GM12878 (cell line): ENCODE data around the gene RAI14. TPM values are rescaled to one million over a fixed set of nuclear protein-coding genes. Genes with fewer than 3 reads are reported as not detected.

Experiments
- ATAC-seq: fragments of 200-7000 bp; cut with Tn5 transposase; 3 replicates; pipeline ENCODE4 v1.9.1; 2020; ENCODE audit warnings: mild to moderate bottlenecking, moderate library complexity
- BruUV-seq: library from RNA; stranded (reverse); fragments of 400-500 nt; replicated peaks from 2 replicates; lab custom pipeline; 2021; lab: Mats Ljungman, UMichigan
- CTCF ChIA-PET: fragments of 300-600 bp; sonication (Branson Sonifier 250); formaldehyde crosslinking; extraction: SDS; loops from one replicate; lab custom pipeline; 2021; ENCODE audit warnings: inconsistent platforms; lab: Yijun Ruan, JAX
- POLR2A ChIA-PET: fragments of 350-600 bp; formaldehyde crosslinking; extraction: SDS; loops from one replicate; lab custom pipeline; 2021; ENCODE audit warnings: inconsistent platforms; lab: Charles Lee
- RAD21 ChIA-PET: fragments of 300-600 bp; sonication (Branson Sonifier 250); formaldehyde crosslinking; loops from one replicate; lab custom pipeline; 2023; ENCODE audit warnings: antibody characterized with exemption; ENCODE audit not compliant: unreplicated experiment; lab: Charles Lee
- SMC1A ChIA-PET: fragments of 300-600 bp; sonication (Branson Sonifier 250); formaldehyde crosslinking; loops from one replicate; lab custom pipeline; 2023; ENCODE audit not compliant: unreplicated experiment, uncharacterized antibody; lab: Charles Lee
- DNase-seq: peaks from one replicate; pipeline ENCODE4 v3.0.0-alpha.2; 2011; ENCODE audit warnings: low read depth, low spot score
- FAIRE-seq: peaks from 3 replicates; lab custom pipeline; 2011; peaks lifted over from hg19 to GRCh38; lab: Jason Lieb, UNC
- H2AFZ ChIP-seq: 2 replicates; pipeline ENCODE4 v1.6.0; 2011; ENCODE audit warnings: low read depth, low read length, control low read depth; ENCODE audit not compliant: control insufficient read depth
- H3K27ac ChIP-seq: 2 replicates; pipeline ENCODE4 v1.5.1; 2011; ENCODE audit warnings: control low read depth; ENCODE audit not compliant: control insufficient read depth, insufficient read depth
- H3K27me3 ChIP-seq, 2 experiments: replicated peaks in 1 of 2; 2 replicates each; pipeline versions ENCODE4 v1.6.0 to v1.6.1; 2011; ENCODE audit warnings: low read length in 1 of 2; ENCODE audit not compliant: control insufficient read depth in 2 of 2, insufficient read depth in 2 of 2
- H3K36me3 ChIP-seq, 2 experiments: 2 replicates each; pipeline ENCODE4 v1.5.1; 2011; ENCODE audit warnings: low read length in 1 of 2; ENCODE audit not compliant: control insufficient read depth in 2 of 2, insufficient read depth in 2 of 2
- H3K4me1 ChIP-seq: 2 replicates; pipeline ENCODE4 v1.6.1; 2011; ENCODE audit warnings: mild to moderate bottlenecking, low read length, moderate library complexity, mixed read lengths; ENCODE audit not compliant: control insufficient read depth, insufficient read depth
- H3K4me2 ChIP-seq: 2 replicates; pipeline ENCODE4 v1.6.0; 2011; ENCODE audit warnings: control low read depth; ENCODE audit not compliant: control insufficient read depth, insufficient read depth
- H3K4me3 ChIP-seq: fragments of 200-600 bp; sonication (generic); 2 replicates; pipeline ENCODE4 v1.5.1; 2016
- H3K79me2 ChIP-seq: 2 replicates; pipeline ENCODE4 v1.6.0; 2011; ENCODE audit warnings: low read length; ENCODE audit not compliant: control insufficient read depth, insufficient read depth
- H3K9ac ChIP-seq: 2 replicates; pipeline ENCODE4 v1.8.0; 2011; ENCODE audit warnings: low read length, control low read depth, mixed read lengths; ENCODE audit not compliant: control insufficient read depth, insufficient read depth
- H3K9me3 ChIP-seq: replicated peaks from 3 replicates; pipeline ENCODE4 v1.5.1; 2011; ENCODE audit warnings: mild to moderate bottlenecking, low read length; ENCODE audit not compliant: control insufficient read depth, insufficient read depth
- H4K20me1 ChIP-seq: 2 replicates; pipeline ENCODE4 v1.6.0; 2011; ENCODE audit not compliant: control insufficient read depth, insufficient read depth
- BACH1 ChIP-seq: fragments of 450-650 bp; IDR thresholded peaks from 2 replicates; pipeline ENCODE4 v1.6.1; 2017; ENCODE audit warnings: mild to moderate bottlenecking, borderline replicate concordance
- BRCA1 ChIP-seq: IDR thresholded peaks from 2 replicates; pipeline ENCODE4 v1.6.1; 2011; ENCODE audit warnings: low read depth, low read length, improper control_type of control experiment
- KLF5 ChIP-seq: fragments of 450-650 bp; IDR thresholded peaks from 2 replicates; pipeline ENCODE4 v1.6.1; 2014; ENCODE audit warnings: mild to moderate bottlenecking; ENCODE audit not compliant: partially characterized antibody
- MTA2 ChIP-seq: fragments of 450-650 bp; IDR thresholded peaks from 2 replicates; pipeline ENCODE4 v1.6.1; 2016; ENCODE audit warnings: low read depth, mild to moderate bottlenecking, moderate library complexity
- MXI1 ChIP-seq: fragments of 150-350 bp; IDR thresholded peaks from 2 replicates; pipeline ENCODE4 v1.6.1; 2011; ENCODE audit warnings: low read depth, mild to moderate bottlenecking, inconsistent platforms, low read length, improper control_type of control experiment
- NFYA ChIP-seq: IDR thresholded peaks from 2 replicates; pipeline ENCODE4 v1.6.1; 2011; ENCODE audit warnings: low read depth, mild to moderate bottlenecking, low read length, improper control_type of control experiment, borderline replicate concordance
- NR2C1 ChIP-seq: fragments of 450-650 bp; IDR thresholded peaks from 2 replicates; pipeline ENCODE4 v1.6.1; 2017; ENCODE audit warnings: antibody characterized with exemption, mild to moderate bottlenecking, moderate library complexity
- PML ChIP-seq: IDR thresholded peaks from 2 replicates; pipeline ENCODE4 v1.6.1; 2012; ENCODE audit warnings: low read length, inconsistent platforms
- RB1 ChIP-seq: fragments of 450-650 bp; formaldehyde crosslinking; IDR thresholded peaks from 2 replicates; pipeline ENCODE4 v1.6.1; 2017; ENCODE audit warnings: mild to moderate bottlenecking, borderline replicate concordance
- RELA ChIP-seq: fragments of 450-650 bp; IDR thresholded peaks from 2 replicates; pipeline ENCODE4 v1.8.0; 2014; ENCODE audit warnings: borderline replicate concordance; ENCODE audit not compliant: partially characterized antibody
- YY1 ChIP-seq: IDR thresholded peaks from 2 replicates; pipeline ENCODE4 v1.6.1; 2011; ENCODE audit warnings: low read depth, mild to moderate bottlenecking, low read length
- ZNF217 ChIP-seq: fragments of 450-650 bp; IDR thresholded peaks from 2 replicates; pipeline ENCODE4 v1.6.1; 2017; ENCODE audit warnings: antibody characterized with exemption, mild to moderate bottlenecking
- WGBS: methylation state at CpG from one replicate; pipeline ENCODE4 v1.1.6; 2016; ENCODE audit warnings: low lambda C conversion rate; ENCODE audit not compliant: insufficient replicate concordance, insufficient coverage; ENCODE audit errors: missing lambda C conversion rate; 5-methylcytosine and 5-hydroxymethylcytosine counted together
- in situ Hi-C: fragments of 300-500 bp; cut with MboI; formaldehyde crosslinking; loops from 9 replicates; pipeline ENCODE4 v1.14.3; 2018; ENCODE audit warnings: mixed read lengths
- intact Hi-C: fragments of 100-400 bp; cut with micrococcal nuclease; formaldehyde crosslinking; loops from one replicate; pipeline ENCODE4 v1.14.2; 2022; ENCODE audit not compliant: unreplicated experiment
- polyA plus RNA-seq, 11 experiments: library from polyadenylated mRNA; depleted of rRNA in 4 of 11; unstranded in 6 of 11; stranded (reverse) in 5 of 11; fragments of >200 nt; fragmentation: Nextera tagmentation in 4 of 11; fragmentation: Illumina TruSeq in 1 of 11; extraction: Ambion mirVana in 4 of 11; extraction: Trizol in 1 of 11; gene quantifications; 1 replicate in 1 of 11; 2 replicates in 10 of 11; pipeline versions ENCODE4 v1.2.1 to v1.2.3, GENCODE V29; 2011 to 2016; ENCODE audit warnings: inconsistent platforms in 2 of 11, missing spikeins in 2 of 11, low read depth in 1 of 11
- total RNA-seq, 4 experiments: library from RNA; depleted of rRNA in 3 of 4; stranded (reverse); fragments of >200 nt in 3 of 4; fragmentation: Illumina TruSeq in 1 of 4; extraction: Trizol in 1 of 4; gene quantifications; 2 replicates each; pipeline versions ENCODE4 v1.2.1 to v1.2.3, GENCODE V29; 2013 to 2021
- TF ChIP-seq, protein P1 (sequence below): fragments of 450-650 bp; IDR thresholded peaks from 2 replicates; pipeline ENCODE4 v1.6.1; 2014; ENCODE audit warnings: mild to moderate bottlenecking
- TF ChIP-seq, protein P2 (sequence below): fragments of 450-650 bp; IDR thresholded peaks from 2 replicates; pipeline ENCODE4 v1.6.1; 2016; ENCODE audit warnings: mild to moderate bottlenecking
- TF ChIP-seq, protein P3 (sequence below): fragments of 150-350 bp; IDR thresholded peaks from 2 replicates; pipeline ENCODE4 v1.6.1; 2014; ENCODE audit warnings: mild to moderate bottlenecking, low read depth, low read length
- TF ChIP-seq, protein P4 (sequence below): IDR thresholded peaks from 2 replicates; pipeline ENCODE4 v1.6.1; 2011; ENCODE audit warnings: low read depth, mild to moderate bottlenecking, low read length, moderate library complexity, borderline replicate concordance; ENCODE audit errors: extremely low read depth

The RAI14 gene
- total and polyA plus RNA-seq, 10 of the 15 experiments (the other 5 are each of a cell fraction or from before 2014, with no cell fraction given) = 0.18 to 4.6 (median 1.9) TPM

DNA sequence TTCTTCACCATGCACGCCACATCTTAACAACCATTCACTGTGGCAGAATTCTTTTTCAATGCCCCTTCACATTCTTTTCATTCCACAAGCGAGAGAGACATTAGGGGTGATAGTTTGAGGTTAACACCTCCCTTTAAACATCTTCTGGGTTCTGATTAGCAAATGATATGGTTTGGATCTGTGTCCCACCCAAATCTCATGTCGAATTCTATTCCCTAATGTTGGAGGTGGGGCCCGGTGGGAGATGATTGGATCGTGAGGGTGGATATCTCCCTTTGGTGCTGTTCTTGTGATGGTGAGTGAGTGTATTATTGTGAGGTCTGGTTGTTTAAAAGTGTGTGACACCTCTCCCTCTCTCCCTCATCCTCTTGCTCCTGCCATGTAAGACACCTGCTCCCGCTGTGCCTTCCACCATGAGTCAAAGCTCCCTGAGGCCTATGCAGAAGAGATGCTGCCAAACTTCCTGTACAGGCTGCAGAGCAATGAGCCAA is 46.1 kb upstream of the RAI14 start:
- DNase-seq = no peak
- no peak overlapping the region for H2AFZ ChIP-seq
- 43% methylated on average over 6 of the region's 6 CpGs for WGBS

DNA sequence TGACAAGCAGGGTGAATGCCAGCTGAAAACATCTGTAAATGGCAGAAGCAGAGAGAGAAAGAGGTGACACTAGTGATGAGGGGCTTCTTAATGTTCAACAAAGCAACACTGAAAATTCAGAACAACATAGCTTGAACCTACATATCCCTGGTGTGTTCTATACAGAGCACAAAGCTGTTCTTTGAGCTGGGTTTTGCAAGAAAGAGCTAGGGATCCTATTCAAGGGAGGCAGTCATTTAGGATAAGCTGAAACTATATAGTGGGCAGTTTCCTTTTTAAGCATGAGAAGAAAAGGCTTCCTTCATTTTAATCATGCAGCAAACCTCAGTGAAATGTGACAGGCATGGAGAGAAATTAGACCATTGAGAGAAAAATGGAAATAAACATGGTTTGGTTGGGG is 45.6 kb upstream of the RAI14 start:
- intact Hi-C loops (no loop called here), in situ Hi-C loops (no loop called here)
- Histone ChIP-seq H3K4me2 (no peak overlapping the region), H3K4me3 (no peak overlapping the region), H3K36me3 (no peaks in the 10 kb centered on the region), H3K27ac (no peak overlapping the region), H3K27me3 (no peaks in the 10 kb centered on the region), H3K79me2 (no peaks in the 10 kb centered on the region), H2AFZ (no peak overlapping the region), H4K20me1 (no peaks in the 10 kb centered on the region), H3K9ac (no peak overlapping the region), H3K9me3 (no peaks in the 10 kb centered on the region), H3K4me1 (no peaks in the 10 kb centered on the region)
- RAD21 ChIA-PET = no interaction called here
- ATAC-seq = no peak
- BruUV-seq = no TSS peak
- DNase-seq = no peak
- POLR2A ChIA-PET = no interaction called here
- SMC1A ChIA-PET = no interaction called here
- CTCF ChIA-PET = interaction anchor here (0.6 to 1.0 kb wide), 2 partner anchors 26 to 294 kb away, joined by 3 read pairs; no protein-coding TSS in a partner anchor
- no peak for FAIRE-seq
- TF ChIP-seq KLF5 (no peak), NFYA (no peak), RELA (no peak), NR2C1 (no peak), MTA2 (no peak), BRCA1 (no peak), ZNF217 (no peak), RB1 (no peak), BACH1 (no peak), MXI1 (no peak)
- TF ChIP-seq, protein P1, sequence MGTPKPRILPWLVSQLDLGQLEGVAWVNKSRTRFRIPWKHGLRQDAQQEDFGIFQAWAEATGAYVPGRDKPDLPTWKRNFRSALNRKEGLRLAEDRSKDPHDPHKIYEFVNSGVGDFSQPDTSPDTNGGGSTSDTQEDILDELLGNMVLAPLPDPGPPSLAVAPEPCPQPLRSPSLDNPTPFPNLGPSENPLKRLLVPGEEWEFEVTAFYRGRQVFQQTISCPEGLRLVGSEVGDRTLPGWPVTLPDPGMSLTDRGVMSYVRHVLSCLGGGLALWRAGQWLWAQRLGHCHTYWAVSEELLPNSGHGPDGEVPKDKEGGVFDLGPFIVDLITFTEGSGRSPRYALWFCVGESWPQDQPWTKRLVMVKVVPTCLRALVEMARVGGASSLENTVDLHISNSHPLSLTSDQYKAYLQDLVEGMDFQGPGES = no peak
- TF ChIP-seq, protein P2, sequence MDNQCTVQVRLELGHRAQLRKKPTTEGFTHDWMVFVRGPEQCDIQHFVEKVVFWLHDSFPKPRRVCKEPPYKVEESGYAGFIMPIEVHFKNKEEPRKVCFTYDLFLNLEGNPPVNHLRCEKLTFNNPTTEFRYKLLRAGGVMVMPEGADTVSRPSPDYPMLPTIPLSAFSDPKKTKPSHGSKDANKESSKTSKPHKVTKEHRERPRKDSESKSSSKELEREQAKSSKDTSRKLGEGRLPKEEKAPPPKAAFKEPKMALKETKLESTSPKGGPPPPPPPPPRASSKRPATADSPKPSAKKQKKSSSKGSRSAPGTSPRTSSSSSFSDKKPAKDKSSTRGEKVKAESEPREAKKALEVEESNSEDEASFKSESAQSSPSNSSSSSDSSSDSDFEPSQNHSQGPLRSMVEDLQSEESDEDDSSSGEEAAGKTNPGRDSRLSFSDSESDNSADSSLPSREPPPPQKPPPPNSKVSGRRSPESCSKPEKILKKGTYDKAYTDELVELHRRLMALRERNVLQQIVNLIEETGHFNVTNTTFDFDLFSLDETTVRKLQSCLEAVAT = no peak
- TF ChIP-seq, protein P3, sequence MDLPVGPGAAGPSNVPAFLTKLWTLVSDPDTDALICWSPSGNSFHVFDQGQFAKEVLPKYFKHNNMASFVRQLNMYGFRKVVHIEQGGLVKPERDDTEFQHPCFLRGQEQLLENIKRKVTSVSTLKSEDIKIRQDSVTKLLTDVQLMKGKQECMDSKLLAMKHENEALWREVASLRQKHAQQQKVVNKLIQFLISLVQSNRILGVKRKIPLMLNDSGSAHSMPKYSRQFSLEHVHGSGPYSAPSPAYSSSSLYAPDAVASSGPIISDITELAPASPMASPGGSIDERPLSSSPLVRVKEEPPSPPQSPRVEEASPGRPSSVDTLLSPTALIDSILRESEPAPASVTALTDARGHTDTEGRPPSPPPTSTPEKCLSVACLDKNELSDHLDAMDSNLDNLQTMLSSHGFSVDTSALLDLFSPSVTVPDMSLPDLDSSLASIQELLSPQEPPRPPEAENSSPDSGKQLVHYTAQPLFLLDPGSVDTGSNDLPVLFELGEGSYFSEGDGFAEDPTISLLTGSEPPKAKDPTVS = no peak

More for the DNA sequence above, 46.1 kb upstream of the RAI14 start:
- Histone ChIP-seq H3K27me3 (no peaks in the 10 kb centered on the region), H3K4me3 (no peak overlapping the region), H3K79me2 (no peaks in the 10 kb centered on the region), H3K36me3 (no peaks in the 10 kb centered on the region), H3K9me3 (no peaks in the 10 kb centered on the region), H4K20me1 (no peaks in the 10 kb centered on the region), H3K4me1 (no peaks in the 10 kb centered on the region), H3K4me2 (no peak overlapping the region), H3K9ac (no peak overlapping the region), H3K27ac (no peak overlapping the region)
- BruUV-seq = no TSS peak
- no peak for FAIRE-seq
- in situ Hi-C loops (no loop called here), intact Hi-C loops (no loop called here)
- ChIA-PET POLR2A (no interaction called here), RAD21 (no interaction called here), SMC1A (no interaction called here), CTCF (interaction anchor here (1.0 kb wide), 1 partner anchor 294 kb away, joined by 3 read pairs; no protein-coding TSS in a partner anchor)
- TF ChIP-seq YY1 (no peak), PML (no peak)
- TF ChIP-seq, protein P4, sequence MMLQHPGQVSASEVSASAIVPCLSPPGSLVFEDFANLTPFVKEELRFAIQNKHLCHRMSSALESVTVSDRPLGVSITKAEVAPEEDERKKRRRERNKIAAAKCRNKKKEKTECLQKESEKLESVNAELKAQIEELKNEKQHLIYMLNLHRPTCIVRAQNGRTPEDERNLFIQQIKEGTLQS = no peak
- no peak for ATAC-seq
